Measurements from ENCODE around the gene ODAD2.

- no peak for TF ChIP-seq CTCF (tag by site-specific recombination; IDR thresholded peaks at IDR 0.05)
- no peak for TF ChIP-seq ZSCAN16 (tag by site-specific recombination; IDR thresholded peaks at IDR 0.05)
- no peak for TF ChIP-seq ZFP3 (tag by site-specific recombination; IDR thresholded peaks at IDR 0.05; ENCODE audit: low read depth)
- no peak for TF ChIP-seq ZNF677 (tag by site-specific recombination; IDR thresholded peaks at IDR 0.05)
- no peak for TF ChIP-seq HOXA7 (CRISPR knock-in tag; IDR thresholded peaks at IDR 0.05; ENCODE audit: borderline replicate concordance)
- TF ChIP-seq YY1 (tag by site-specific recombination; IDR thresholded peaks at IDR 0.05): no peak
Observed at GRCh38 chr10:27878281-27878680, 120.6 kb downstream of the ODAD2 start.

Measured in HEK293 (cell line).